Measurements from ENCODE around the gene SLC23A3. TPM values are rescaled to one million over a fixed set of nuclear protein-coding genes. Genes with fewer than 3 reads are reported as not detected.

SLC23A3 gene
- total and polyA plus RNA-seq, 10 of the 15 experiments (the other 5 are each of a cell fraction or from before 2014, with no cell fraction given) = 0.07 to 1.0 (median 0.40) TPM; not detected in 1

DNA sequence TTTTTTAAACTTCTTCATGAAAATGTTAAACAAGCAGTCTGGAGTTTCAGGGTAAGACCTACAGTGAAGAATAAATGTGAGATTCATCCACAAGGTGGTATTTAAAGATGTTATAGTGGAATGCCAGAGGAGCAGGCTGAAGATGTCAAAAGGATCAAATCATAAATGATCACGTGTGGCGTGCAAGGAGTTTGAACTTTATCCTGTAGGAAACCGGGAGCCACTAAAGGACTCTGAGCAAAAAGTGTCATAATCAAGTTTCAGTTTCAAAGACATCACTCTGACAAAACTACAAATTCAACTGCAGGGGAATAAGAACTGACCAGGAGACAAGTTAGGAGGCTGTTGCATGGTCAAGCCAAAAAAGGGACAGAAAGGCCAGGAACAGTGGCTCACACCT, 29.1 kb downstream of the SLC23A3 start:
- Histone ChIP-seq H3K27me3 (replicated peaks in 1 of 2; ENCODE audit: control insufficient read depth in 2 of 2, insufficient read depth in 2 of 2, low read length in 1 of 2) (no peaks in the 10 kb centered on the region), H2AFZ (ENCODE audit: control insufficient read depth, low read depth, low read length) (no peak overlapping the region), H3K9me3 (replicated peaks; ENCODE audit: control insufficient read depth, insufficient read depth, low read length) (no peaks in the 10 kb centered on the region; the same call in 2 of the 3 replicates), H3K79me2 (ENCODE audit: control insufficient read depth, insufficient read depth, low read length) (no peaks in the 10 kb centered on the region), H4K20me1 (ENCODE audit: control insufficient read depth, insufficient read depth) (no peaks in the 10 kb centered on the region), H3K4me1 (ENCODE audit: control insufficient read depth, insufficient read depth, low read length) (no peaks in the 10 kb centered on the region), H3K9ac (ENCODE audit: control insufficient read depth, insufficient read depth, low read length) (no peak overlapping the region), H3K4me3 (no peak overlapping the region), H3K36me3 (ENCODE audit: control insufficient read depth in 2 of 2, insufficient read depth in 2 of 2, low read length in 1 of 2) (peaks cover 0 to 2% of the 10 kb centered on the region in 2 experiments; a peak in 2 of 4 replicates), H3K27ac (ENCODE audit: control insufficient read depth, insufficient read depth) (no peak overlapping the region), H3K4me2 (ENCODE audit: control insufficient read depth, insufficient read depth) (no peak overlapping the region)
- intact Hi-C loops (cut with micrococcal nuclease; ENCODE audit: unreplicated experiment) = no loop called here
- WGBS (ENCODE audit: insufficient coverage, insufficient replicate concordance, low lambda C conversion rate, missing lambda C conversion rate) = 97% methylated on average over 3 of the region's 3 CpGs
- in situ Hi-C loops (cut with MboI) = no loop called here
- SMC1A ChIA-PET (ENCODE audit: uncharacterized antibody, unreplicated experiment) = no interaction called here
- no peak for ATAC-seq
- no TSS peak for BruUV-seq (replicated peaks)
- RAD21 ChIA-PET (ENCODE audit: unreplicated experiment) = no interaction called here
- FAIRE-seq = no peak
- CTCF ChIA-PET = interaction anchor here (1.0 kb wide), 1 partner anchor 14 kb away, joined by 3 read pairs; no protein-coding TSS in a partner anchor
- POLR2A ChIA-PET = no interaction called here
- no peak for DNase-seq (ENCODE audit: low read depth, low spot score)
- no peak for TF ChIP-seq NR2C1 (IDR thresholded peaks at IDR 0.05)
- TF ChIP-seq RBBP5 (conservative IDR thresholded peaks at IDR 0.05) = no peak
- no peak for TF ChIP-seq POLR2AphosphoS5 (IDR thresholded peaks at IDR 0.05; ENCODE audit: low read length)
- TF ChIP-seq, protein P1, sequence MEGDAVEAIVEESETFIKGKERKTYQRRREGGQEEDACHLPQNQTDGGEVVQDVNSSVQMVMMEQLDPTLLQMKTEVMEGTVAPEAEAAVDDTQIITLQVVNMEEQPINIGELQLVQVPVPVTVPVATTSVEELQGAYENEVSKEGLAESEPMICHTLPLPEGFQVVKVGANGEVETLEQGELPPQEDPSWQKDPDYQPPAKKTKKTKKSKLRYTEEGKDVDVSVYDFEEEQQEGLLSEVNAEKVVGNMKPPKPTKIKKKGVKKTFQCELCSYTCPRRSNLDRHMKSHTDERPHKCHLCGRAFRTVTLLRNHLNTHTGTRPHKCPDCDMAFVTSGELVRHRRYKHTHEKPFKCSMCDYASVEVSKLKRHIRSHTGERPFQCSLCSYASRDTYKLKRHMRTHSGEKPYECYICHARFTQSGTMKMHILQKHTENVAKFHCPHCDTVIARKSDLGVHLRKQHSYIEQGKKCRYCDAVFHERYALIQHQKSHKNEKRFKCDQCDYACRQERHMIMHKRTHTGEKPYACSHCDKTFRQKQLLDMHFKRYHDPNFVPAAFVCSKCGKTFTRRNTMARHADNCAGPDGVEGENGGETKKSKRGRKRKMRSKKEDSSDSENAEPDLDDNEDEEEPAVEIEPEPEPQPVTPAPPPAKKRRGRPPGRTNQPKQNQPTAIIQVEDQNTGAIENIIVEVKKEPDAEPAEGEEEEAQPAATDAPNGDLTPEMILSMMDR (IDR thresholded peaks at IDR 0.05 in 2 of 3, conservative IDR thresholded peaks at IDR 0.05 in 1 of 3; ENCODE audit: control insufficient read depth in 2 of 3, extremely low read depth in 1 of 3, insufficient read depth in 1 of 3, low read depth in 3 of 3, low read length in 3 of 3) = no peak
- TF ChIP-seq SMAD1 (IDR thresholded peaks at IDR 0.05; ENCODE audit: low read depth, partially characterized antibody) = no peak
- no peak for TF ChIP-seq RELA (IDR thresholded peaks at IDR 0.05; ENCODE audit: borderline replicate concordance, partially characterized antibody)
- TF ChIP-seq, protein P2, sequence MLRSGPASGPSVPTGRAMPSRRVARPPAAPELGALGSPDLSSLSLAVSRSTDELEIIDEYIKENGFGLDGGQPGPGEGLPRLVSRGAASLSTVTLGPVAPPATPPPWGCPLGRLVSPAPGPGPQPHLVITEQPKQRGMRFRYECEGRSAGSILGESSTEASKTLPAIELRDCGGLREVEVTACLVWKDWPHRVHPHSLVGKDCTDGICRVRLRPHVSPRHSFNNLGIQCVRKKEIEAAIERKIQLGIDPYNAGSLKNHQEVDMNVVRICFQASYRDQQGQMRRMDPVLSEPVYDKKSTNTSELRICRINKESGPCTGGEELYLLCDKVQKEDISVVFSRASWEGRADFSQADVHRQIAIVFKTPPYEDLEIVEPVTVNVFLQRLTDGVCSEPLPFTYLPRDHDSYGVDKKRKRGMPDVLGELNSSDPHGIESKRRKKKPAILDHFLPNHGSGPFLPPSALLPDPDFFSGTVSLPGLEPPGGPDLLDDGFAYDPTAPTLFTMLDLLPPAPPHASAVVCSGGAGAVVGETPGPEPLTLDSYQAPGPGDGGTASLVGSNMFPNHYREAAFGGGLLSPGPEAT (IDR thresholded peaks at IDR 0.05; ENCODE audit: low read depth) = no peak
- no peak for TF ChIP-seq TARDBP (IDR thresholded peaks at IDR 0.05; ENCODE audit: borderline replicate concordance)
- TF ChIP-seq NR2F1 (conservative IDR thresholded peaks at IDR 0.05) = no peak
- TF ChIP-seq ZNF24 (IDR thresholded peaks at IDR 0.05) = no peak
- TF ChIP-seq ZSCAN29 (IDR thresholded peaks at IDR 0.05) = no peak
- TF ChIP-seq, protein P3, sequence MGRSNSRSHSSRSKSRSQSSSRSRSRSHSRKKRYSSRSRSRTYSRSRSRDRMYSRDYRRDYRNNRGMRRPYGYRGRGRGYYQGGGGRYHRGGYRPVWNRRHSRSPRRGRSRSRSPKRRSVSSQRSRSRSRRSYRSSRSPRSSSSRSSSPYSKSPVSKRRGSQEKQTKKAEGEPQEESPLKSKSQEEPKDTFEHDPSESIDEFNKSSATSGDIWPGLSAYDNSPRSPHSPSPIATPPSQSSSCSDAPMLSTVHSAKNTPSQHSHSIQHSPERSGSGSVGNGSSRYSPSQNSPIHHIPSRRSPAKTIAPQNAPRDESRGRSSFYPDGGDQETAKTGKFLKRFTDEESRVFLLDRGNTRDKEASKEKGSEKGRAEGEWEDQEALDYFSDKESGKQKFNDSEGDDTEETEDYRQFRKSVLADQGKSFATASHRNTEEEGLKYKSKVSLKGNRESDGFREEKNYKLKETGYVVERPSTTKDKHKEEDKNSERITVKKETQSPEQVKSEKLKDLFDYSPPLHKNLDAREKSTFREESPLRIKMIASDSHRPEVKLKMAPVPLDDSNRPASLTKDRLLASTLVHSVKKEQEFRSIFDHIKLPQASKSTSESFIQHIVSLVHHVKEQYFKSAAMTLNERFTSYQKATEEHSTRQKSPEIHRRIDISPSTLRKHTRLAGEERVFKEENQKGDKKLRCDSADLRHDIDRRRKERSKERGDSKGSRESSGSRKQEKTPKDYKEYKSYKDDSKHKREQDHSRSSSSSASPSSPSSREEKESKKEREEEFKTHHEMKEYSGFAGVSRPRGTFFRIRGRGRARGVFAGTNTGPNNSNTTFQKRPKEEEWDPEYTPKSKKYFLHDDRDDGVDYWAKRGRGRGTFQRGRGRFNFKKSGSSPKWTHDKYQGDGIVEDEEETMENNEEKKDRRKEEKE (IDR thresholded peaks at IDR 0.05) = no peak
- TF ChIP-seq HCFC1 (IDR thresholded peaks at IDR 0.05; ENCODE audit: low read length) = no peak
- no peak for TF ChIP-seq CREM (IDR thresholded peaks at IDR 0.05; ENCODE audit: low read depth)
- TF ChIP-seq, protein P4, sequence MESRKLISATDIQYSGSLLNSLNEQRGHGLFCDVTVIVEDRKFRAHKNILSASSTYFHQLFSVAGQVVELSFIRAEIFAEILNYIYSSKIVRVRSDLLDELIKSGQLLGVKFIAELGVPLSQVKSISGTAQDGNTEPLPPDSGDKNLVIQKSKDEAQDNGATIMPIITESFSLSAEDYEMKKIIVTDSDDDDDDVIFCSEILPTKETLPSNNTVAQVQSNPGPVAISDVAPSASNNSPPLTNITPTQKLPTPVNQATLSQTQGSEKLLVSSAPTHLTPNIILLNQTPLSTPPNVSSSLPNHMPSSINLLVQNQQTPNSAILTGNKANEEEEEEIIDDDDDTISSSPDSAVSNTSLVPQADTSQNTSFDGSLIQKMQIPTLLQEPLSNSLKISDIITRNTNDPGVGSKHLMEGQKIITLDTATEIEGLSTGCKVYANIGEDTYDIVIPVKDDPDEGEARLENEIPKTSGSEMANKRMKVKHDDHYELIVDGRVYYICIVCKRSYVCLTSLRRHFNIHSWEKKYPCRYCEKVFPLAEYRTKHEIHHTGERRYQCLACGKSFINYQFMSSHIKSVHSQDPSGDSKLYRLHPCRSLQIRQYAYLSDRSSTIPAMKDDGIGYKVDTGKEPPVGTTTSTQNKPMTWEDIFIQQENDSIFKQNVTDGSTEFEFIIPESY (IDR thresholded peaks at IDR 0.05) = no peak
- TF ChIP-seq ZNF622 (IDR thresholded peaks at IDR 0.05) = no peak
- no peak for TF ChIP-seq SUZ12 (IDR thresholded peaks at IDR 0.05; ENCODE audit: unreplicated experiment)
- no peak for TF ChIP-seq KDM1A (IDR thresholded peaks at IDR 0.05; ENCODE audit: borderline replicate concordance)
- TF ChIP-seq BACH1 (IDR thresholded peaks at IDR 0.05; ENCODE audit: borderline replicate concordance) = no peak
